ENCODE results near the gene TMEM100. TPM values are rescaled to one million over a fixed set of nuclear protein-coding genes. Genes with fewer than 3 reads are reported as not detected.

Gene TMEM100
- polyA plus RNA-seq, 1 of the 3 experiments (the other 2 are of a cell fraction) = 1.7 TPM

DNA sequence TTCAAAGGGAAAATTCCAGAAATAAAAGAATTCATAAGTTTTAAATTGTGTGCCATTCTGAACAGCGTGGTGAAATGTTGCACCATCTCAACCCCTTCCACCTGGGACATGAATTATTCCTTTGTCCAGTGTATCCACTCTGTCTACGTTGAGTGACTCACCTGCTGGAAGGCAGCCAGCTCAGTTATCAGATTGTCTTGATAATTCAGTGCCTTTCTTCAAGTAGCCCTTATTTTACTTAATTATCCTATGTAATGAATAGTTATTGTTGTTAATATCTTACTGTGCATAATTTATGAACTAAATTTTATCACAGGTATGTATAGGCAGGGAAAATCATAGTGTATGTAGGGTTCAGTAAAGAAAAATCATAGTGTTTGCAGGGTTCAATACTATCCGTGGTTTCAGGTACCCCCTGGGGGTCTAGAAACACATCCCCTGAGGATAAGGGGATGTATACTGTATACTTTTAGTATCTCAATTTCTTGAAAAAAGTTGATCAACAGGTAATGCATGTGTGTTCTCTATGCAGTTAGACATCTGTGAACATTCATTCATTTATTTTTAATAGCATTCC, 20.5 kb upstream of the TMEM100 start (continued):
- TF ChIP-seq, protein P1, sequence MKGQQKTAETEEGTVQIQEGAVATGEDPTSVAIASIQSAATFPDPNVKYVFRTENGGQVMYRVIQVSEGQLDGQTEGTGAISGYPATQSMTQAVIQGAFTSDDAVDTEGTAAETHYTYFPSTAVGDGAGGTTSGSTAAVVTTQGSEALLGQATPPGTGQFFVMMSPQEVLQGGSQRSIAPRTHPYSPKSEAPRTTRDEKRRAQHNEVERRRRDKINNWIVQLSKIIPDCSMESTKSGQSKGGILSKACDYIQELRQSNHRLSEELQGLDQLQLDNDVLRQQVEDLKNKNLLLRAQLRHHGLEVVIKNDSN (IDR thresholded peaks at IDR 0.05; ENCODE audit: borderline replicate concordance, low read depth) = no peak
- TF ChIP-seq FOXJ3 (CRISPR knock-in tag; IDR thresholded peaks at IDR 0.05) = no peak
- TF ChIP-seq SMC3 (IDR thresholded peaks at IDR 0.05; ENCODE audit: low read depth, low read length) = no peak
- no peak for TF ChIP-seq MXI1 (IDR thresholded peaks at IDR 0.05; ENCODE audit: low read depth, low read length)
- TF ChIP-seq, protein P2, sequence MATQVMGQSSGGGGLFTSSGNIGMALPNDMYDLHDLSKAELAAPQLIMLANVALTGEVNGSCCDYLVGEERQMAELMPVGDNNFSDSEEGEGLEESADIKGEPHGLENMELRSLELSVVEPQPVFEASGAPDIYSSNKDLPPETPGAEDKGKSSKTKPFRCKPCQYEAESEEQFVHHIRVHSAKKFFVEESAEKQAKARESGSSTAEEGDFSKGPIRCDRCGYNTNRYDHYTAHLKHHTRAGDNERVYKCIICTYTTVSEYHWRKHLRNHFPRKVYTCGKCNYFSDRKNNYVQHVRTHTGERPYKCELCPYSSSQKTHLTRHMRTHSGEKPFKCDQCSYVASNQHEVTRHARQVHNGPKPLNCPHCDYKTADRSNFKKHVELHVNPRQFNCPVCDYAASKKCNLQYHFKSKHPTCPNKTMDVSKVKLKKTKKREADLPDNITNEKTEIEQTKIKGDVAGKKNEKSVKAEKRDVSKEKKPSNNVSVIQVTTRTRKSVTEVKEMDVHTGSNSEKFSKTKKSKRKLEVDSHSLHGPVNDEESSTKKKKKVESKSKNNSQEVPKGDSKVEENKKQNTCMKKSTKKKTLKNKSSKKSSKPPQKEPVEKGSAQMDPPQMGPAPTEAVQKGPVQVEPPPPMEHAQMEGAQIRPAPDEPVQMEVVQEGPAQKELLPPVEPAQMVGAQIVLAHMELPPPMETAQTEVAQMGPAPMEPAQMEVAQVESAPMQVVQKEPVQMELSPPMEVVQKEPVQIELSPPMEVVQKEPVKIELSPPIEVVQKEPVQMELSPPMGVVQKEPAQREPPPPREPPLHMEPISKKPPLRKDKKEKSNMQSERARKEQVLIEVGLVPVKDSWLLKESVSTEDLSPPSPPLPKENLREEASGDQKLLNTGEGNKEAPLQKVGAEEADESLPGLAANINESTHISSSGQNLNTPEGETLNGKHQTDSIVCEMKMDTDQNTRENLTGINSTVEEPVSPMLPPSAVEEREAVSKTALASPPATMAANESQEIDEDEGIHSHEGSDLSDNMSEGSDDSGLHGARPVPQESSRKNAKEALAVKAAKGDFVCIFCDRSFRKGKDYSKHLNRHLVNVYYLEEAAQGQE (IDR thresholded peaks at IDR 0.05; ENCODE audit: low read depth, low read length) = no peak

GRCh38 chr17:55742272-55743102, 19.8 kb upstream of the TMEM100 start:
- no peaks in the 10 kb centered on the region for H3K9me3 ChIP-seq
- H2AFZ ChIP-seq (ENCODE audit: low read depth) = no peak overlapping the region
- H3K36me3 ChIP-seq (replicated peaks in 1 of 2; ENCODE audit: control insufficient read depth in 1 of 2, insufficient read depth in 2 of 2, low read length in 1 of 2) = no peaks in the 10 kb centered on the region
- H3K27me3 ChIP-seq (ENCODE audit: insufficient read depth) = no peaks in the 10 kb centered on the region; the same call in 1 of the 2 replicates
- no peak overlapping the region for H3K4me2 ChIP-seq
- H3K27ac ChIP-seq (ENCODE audit: low read depth in 2 of 2, low read length in 1 of 2) = no peak overlapping the region
- H3K79me2 ChIP-seq (ENCODE audit: insufficient read depth) = no peaks in the 10 kb centered on the region
- H3K9ac ChIP-seq = no peak overlapping the region
- CTCF ChIA-PET = interaction anchor here (0.6 to 16.5 kb wide), 8 partner anchors 9 to 811 kb away, joined by 3 to 175 read pairs (median 4); partner anchors contain the start of gene PCTP
- no peak for TF ChIP-seq SIN3A (IDR thresholded peaks at IDR 0.05; ENCODE audit: borderline replicate concordance, low read depth, low read length)
- TF ChIP-seq POLR2AphosphoS5 (IDR thresholded peaks at IDR 0.05; ENCODE audit: low read depth, low read length) = no peak
- no peak for TF ChIP-seq NFIC (IDR thresholded peaks at IDR 0.05; ENCODE audit: borderline replicate concordance)
- TF ChIP-seq, protein P1 (IDR thresholded peaks at IDR 0.05; ENCODE audit: borderline replicate concordance, low read depth) = no peak
- no peak for TF ChIP-seq MEF2A (IDR thresholded peaks at IDR 0.05; ENCODE audit: borderline replicate concordance, low read depth)
- TF ChIP-seq TEAD4 (IDR thresholded peaks at IDR 0.05; ENCODE audit: borderline replicate concordance, insufficient read depth) = no peak
- TF ChIP-seq MXI1 (IDR thresholded peaks at IDR 0.05; ENCODE audit: low read depth, low read length) = no peak
- TF ChIP-seq, protein P3, sequence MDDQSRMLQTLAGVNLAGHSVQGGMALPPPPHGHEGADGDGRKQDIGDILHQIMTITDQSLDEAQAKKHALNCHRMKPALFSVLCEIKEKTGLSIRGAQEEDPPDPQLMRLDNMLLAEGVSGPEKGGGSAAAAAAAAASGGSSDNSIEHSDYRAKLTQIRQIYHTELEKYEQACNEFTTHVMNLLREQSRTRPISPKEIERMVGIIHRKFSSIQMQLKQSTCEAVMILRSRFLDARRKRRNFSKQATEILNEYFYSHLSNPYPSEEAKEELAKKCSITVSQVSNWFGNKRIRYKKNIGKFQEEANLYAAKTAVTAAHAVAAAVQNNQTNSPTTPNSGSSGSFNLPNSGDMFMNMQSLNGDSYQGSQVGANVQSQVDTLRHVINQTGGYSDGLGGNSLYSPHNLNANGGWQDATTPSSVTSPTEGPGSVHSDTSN (IDR thresholded peaks at IDR 0.05) = no peak
- no peak for TF ChIP-seq ELF1 (IDR thresholded peaks at IDR 0.05)
- no peak for TF ChIP-seq FOXJ3 (CRISPR knock-in tag; IDR thresholded peaks at IDR 0.05)
- TF ChIP-seq GABPA (IDR thresholded peaks at IDR 0.05; ENCODE audit: low read depth) = no peak
- 86% methylated on average over 12 of the region's 12 CpGs for WGBS (ENCODE audit: low lambda C conversion rate)
- no peaks in the 10 kb centered on the region for H3F3A ChIP-seq (replicated peaks; ENCODE audit: insufficient read depth)
- POLR2A ChIA-PET = no interaction called here
- no peaks in the 10 kb centered on the region for H3K9me2 ChIP-seq
- H3K4me1 ChIP-seq (ENCODE audit: control insufficient read depth in 1 of 2, insufficient read depth in 2 of 2, low read depth in 1 of 2, low read length in 1 of 2) = no peaks in the 10 kb centered on the region; a peak in 1 of 4 replicates
- no peak for DNase-seq
- H4K20me1 ChIP-seq (ENCODE audit: insufficient read depth) = no peaks in the 10 kb centered on the region
- no peak overlapping the region for H3K4me3 ChIP-seq (ENCODE audit: low read depth in 2 of 2, low read length in 1 of 2)

All from SK-N-SH (cell line).